ENCODE measurements around the gene ADGRV1.
A peak's percentile ranks its signal among the peaks of the same experiment; 100 is the strongest.

ADGRV1 gene

GRCh38 chr5:91142386-91142785 lies 583.8 kb downstream of the ADGRV1 start:
- DNase-seq (ENCODE audit: low read depth): no peak

- no peak for DNase-seq (ENCODE audit: low read depth)
Measured at GRCh38 chr5:91142819-91143218, 584.2 kb downstream of the ADGRV1 start.

GRCh38 chr5:91143840-91144239 lies 585.2 kb downstream of the ADGRV1 start:
- no peak for DNase-seq (ENCODE audit: low read depth)

- no peak for DNase-seq (ENCODE audit: low read depth)
Measured at GRCh38 chr5:91144491-91145332, 586.1 kb downstream of the ADGRV1 start.

GRCh38 chr5:91145333-91145620 lies 586.7 kb downstream of the ADGRV1 start:
- DNase-seq (ENCODE audit: low read depth): no peak

- peak; percentile 77 for DNase-seq (ENCODE audit: low read depth)
Measured at GRCh38 chr5:91146230-91146629, 587.6 kb downstream of the ADGRV1 start.

GRCh38 chr5:91146905-91147600 lies 588.5 kb downstream of the ADGRV1 start:
- DNase-seq (ENCODE audit: low read depth): peak; percentile 75

GRCh38 chr5:91150234-91150633 lies 591.6 kb downstream of the ADGRV1 start:
- DNase-seq (ENCODE audit: low read depth): peak; percentile 56

- DNase-seq (ENCODE audit: low read depth): no peak
Measured at GRCh38 chr5:91150636-91151035, 592.0 kb downstream of the ADGRV1 start.

- DNase-seq (ENCODE audit: low read depth): peak; percentile 100
Measured at GRCh38 chr5:91151947-91152346, 593.4 kb downstream of the ADGRV1 start.

GRCh38 chr5:91154338-91154737 lies 595.7 kb downstream of the ADGRV1 start:
- DNase-seq (ENCODE audit: low read depth): no peak

- DNase-seq (ENCODE audit: low read depth): no peak
Measured at GRCh38 chr5:91155274-91155673, 596.7 kb downstream of the ADGRV1 start.

GRCh38 chr5:91156242-91156641 lies 597.6 kb downstream of the ADGRV1 start:
- no peak for DNase-seq (ENCODE audit: low read depth)

GRCh38 chr5:91158011-91158410 lies 599.4 kb downstream of the ADGRV1 start:
- DNase-seq (ENCODE audit: low read depth): no peak

- DNase-seq (ENCODE audit: low read depth): no peak
Measured at GRCh38 chr5:91159647-91160046, 601.0 kb downstream of the ADGRV1 start.

GRCh38 chr5:91160714-91161285 lies 602.2 kb downstream of the ADGRV1 start:
- DNase-seq (ENCODE audit: low read depth): no peak

GRCh38 chr5:91162534-91163381 lies 604.2 kb downstream of the ADGRV1 start:
- DNase-seq (ENCODE audit: low read depth): peak; percentile 99

GRCh38 chr5:91164424-91164823 lies 605.8 kb downstream of the ADGRV1 start:
- no peak for DNase-seq (ENCODE audit: low read depth)

- DNase-seq (ENCODE audit: low read depth): peak; percentile 85
Measured at GRCh38 chr5:91166059-91166807, 607.6 kb downstream of the ADGRV1 start.

GRCh38 chr5:91168859-91169258 lies 610.3 kb downstream of the ADGRV1 start:
- no peak for DNase-seq (ENCODE audit: low read depth)

- DNase-seq (ENCODE audit: low read depth): peak; percentile 95
Measured at GRCh38 chr5:91170266-91170665, 611.7 kb downstream of the ADGRV1 start.

GRCh38 chr5:91171322-91171721 lies 612.7 kb downstream of the ADGRV1 start:
- no peak for DNase-seq (ENCODE audit: low read depth)

Measured in iris pigment epithelial cell (primary cell).